Activated CD4-positive, alpha-beta T cell treated with anti-CD3 and anti-CD28 coated beads, Interleukin-2, amount 50 U/mL, for 16 hours (primary cell): ENCODE data around the gene CYTH4.
A peak's percentile ranks its signal among the peaks of the same experiment; 100 is the strongest.

Experiments used
- DNase-seq: peaks from one replicate; pipeline ENCODE4 v3.0.0-alpha.2; 2020

Gene CYTH4

GRCh38 chr22:37292641-37293040 lies 10.3 kb downstream of the CYTH4 start:
- DNase-seq = no peak

GRCh38 chr22:37293172-37293571 lies 10.9 kb downstream of the CYTH4 start:
- no peak for DNase-seq

GRCh38 chr22:37294747-37295146 lies 12.4 kb downstream of the CYTH4 start:
- no peak for DNase-seq

- DNase-seq = no peak
These were observed 13.0 kb downstream of the CYTH4 start for GRCh38 chr22:37295213-37295886.

DNA sequence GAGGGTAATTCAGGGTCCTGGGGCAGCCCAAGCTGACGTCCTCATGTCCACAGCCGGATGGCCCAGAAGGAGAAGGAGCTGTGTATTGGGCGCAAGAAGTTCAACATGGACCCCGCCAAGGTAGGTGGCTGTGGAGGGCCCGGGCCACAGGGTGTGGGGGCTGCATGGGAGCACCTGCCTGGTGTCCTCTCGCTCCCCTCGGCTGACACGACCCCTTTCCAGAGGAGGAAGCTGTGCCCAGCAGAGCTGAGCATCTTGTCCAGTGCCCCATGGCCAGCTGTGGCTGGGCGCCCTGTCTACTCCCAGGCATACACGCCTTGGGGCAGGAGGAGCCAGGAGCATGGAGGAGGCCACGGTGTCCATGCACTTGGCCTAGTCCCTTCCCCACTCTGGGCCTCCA lies 13.6 kb downstream of the CYTH4 start:
- no peak for DNase-seq

GRCh38 chr22:37298748-37299495 lies 16.6 kb downstream of the CYTH4 start:
- no peak for DNase-seq

DNA sequence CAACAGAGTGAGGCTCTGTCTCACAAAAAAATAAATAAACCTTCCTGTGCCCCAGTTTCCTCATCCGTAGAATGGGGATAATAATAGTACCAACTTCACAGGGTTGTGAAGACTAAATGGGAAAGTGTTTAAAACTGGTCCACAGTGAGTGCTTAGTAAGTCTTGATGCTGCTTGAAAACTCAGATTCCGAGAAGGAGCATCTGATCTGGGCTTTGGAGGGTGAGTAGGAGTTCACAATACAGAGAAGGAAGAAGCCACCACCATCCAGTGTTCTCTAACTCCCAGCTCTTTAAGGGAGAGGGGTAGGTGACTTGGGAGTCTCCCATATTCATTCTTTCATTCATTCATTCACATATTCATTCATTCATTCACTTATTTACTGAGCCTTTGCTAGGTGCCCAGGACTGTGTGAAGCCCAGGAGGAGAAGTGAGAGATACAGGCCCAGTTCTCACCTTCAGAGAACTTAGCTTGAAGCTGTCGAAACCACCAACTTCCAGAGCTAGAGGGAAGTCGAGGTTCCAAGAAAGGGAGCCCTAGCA lies 17.7 kb downstream of the CYTH4 start:
- no peak for DNase-seq

GRCh38 chr22:37300551-37301017 lies 18.3 kb downstream of the CYTH4 start:
- DNase-seq = peak; percentile 63

- no peak for DNase-seq
These were observed 19.0 kb downstream of the CYTH4 start for GRCh38 chr22:37301144-37301830.

DNA sequence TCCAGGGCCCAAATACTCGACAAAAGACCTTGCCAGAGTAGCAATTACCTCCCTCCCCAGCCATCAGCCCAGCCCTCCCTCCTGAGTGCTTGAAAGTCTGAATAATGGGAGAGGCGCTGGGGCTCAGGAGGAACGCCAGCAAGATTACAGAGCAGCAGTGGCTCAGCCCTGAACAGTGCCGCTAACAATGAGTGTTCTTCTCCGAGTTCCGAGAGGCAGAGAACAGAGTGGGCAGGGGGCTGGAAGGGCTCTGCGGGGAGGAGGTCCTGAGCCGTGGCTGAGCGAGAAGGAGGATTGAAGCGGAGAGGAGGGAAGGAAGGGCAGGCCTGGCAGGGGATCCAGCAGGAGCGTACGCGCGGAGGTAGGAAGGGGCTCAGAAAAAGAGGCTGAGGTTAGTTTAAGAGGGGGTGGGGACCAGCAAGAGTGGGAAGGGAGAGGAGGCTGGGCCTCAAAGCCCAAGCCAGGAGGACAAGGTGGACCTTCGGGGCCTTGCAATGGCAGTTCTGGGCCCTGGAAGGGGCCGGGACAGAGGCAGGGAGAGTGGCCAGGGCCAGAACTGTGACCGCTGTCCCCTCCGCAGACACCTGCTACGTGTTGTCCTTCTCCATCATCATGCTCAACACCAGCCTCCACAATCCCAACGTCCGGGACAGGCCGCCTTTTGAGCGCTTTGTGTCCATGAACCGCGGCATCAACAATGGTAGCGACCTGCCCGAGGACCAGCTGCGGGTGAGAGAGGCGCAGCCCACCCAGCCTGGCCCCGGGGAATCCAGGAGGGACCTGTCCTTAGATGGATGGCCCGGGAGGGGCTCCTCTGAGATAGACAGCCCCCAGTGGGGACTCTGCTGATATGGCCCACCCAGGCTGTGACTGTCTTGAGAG lies 20.6 kb downstream of the CYTH4 start:
- DNase-seq = no peak

DNA sequence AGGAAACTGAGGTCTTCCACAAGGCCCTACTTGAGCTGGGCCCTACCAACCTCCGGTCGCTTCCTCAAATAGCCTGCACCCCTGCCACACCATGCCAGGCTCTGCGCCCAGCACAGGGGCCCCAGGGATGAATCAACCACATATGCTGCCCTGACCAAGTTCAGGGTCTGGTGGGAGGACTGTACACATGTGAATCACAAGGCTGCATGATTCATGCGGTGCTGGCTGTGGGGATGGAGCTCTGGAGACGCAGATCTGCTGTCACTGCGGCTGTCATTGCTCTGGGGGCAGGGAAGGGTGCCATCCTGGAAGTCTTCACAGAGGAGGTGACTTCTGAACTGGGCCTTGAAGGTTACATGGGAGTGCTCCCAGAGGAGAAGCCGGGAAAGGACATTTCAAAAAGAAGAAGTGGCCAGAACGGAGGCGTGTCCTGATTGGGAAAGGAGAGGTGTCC lies 21.5 kb downstream of the CYTH4 start:
- DNase-seq = peak; percentile 85

- DNase-seq = no peak
These were observed 22.5 kb downstream of the CYTH4 start for GRCh38 chr22:37304595-37305343.

DNA sequence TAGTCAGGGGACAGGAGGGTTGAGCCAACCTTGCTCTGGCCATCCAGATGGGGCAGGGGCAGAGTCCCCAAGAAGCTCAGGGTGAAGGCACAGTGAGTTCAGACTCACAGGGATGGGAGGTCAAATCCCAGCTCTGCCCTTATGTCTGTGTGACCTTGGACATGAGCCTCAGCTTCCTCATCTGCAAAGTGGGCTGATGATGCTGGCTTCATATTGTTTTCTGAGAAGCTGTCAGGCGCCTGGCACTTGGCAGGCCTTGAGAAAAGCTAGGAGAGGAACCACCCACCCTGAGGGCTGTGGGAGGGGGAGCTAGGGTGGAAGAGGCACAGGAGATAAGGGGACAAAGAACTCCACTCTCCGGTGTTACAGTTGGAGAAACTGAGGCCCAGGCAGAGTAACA lies 23.6 kb downstream of the CYTH4 start:
- no peak for DNase-seq

DNA sequence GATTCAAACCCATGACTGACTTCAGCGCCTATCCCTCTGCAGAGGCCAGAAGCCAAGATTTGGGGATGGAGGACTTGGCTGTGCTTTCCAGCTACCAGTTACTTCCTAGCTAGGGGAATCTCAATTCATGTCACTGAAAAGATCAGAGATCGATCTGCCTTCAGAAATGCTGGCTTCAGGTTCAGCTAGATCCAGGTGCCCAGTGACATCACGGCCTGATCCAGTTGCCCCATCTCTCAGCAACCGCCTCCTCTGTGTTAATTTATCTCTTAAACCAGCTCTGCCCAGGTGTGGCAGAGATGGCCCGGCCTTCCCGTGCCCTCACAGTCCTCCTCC lies 24.2 kb downstream of the CYTH4 start:
- DNase-seq = no peak

- no peak for DNase-seq
These were observed 26.3 kb downstream of the CYTH4 start for GRCh38 chr22:37308385-37309200.

DNA sequence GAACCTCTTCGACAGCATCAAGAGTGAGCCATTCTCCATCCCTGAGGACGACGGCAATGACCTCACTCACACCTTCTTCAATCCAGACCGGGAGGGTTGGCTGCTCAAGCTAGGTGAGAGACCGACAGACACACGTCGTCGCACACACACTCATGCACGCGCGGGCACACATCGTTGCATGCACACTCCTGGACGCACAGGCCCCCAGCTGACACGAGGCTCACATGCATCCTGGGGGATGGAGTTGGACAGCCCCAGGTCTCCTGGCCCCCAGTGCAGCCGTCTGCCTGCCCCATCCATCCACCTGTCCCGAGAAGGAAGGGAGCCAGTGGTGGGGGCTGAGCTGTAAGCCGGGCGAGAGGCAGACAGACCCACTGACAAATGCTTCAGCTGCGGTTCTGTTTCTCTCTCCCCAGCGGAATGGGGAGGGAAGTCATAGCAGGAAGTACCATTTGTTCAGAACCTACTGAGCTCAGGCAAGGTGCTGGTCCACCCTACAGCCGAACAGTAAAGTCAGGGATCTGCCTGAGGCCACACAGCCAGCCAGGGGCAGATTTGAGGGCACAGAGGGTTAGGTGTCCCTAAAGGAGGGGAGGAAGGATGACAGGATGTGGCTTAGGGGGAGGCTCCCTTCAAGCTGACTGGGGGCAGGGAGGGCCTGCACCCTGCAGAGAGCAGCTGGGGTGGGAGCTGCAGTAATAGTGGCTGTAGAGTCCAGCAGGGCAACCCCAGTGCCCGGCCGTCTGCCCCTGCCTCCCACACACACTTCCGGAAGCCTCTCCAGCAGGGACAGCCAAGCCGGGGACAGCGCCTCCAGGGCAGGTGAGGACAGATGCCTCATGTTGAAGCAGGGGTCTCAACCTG lies 27.1 kb downstream of the CYTH4 start:
- DNase-seq = peak; percentile 81

GRCh38 chr22:37310075-37310606 lies 27.8 kb downstream of the CYTH4 start:
- no peak for DNase-seq

GRCh38 chr22:37310815-37311595 lies 28.7 kb downstream of the CYTH4 start:
- DNase-seq = no peak
